Adrenal gland (tissue), 12 donors: Measurements from ENCODE around the gene BLVRA. TPM values are rescaled to one million over a fixed set of nuclear protein-coding genes. Genes with fewer than 3 reads are reported as not detected.
"Not testable (repeated sequence)": the region's sequence is repeated elsewhere in the genome, so short reads cannot be mapped to it uniquely, and the experiment has no call there.

Source experiments
- DNase-seq, 7 donors: peaks; one replicate each; pipeline ENCODE4 v3.0.0-alpha.2; 2019 to 2020
- H3K27ac ChIP-seq, 5 donors: fragments of 200-600 bp; sonication (generic) in 4 of 5; 1 replicate in 3 of 5; 2 replicates in 2 of 5; pipeline versions ENCODE4 v1.5.1 to v1.8.0; 2016 to 2020; ENCODE audit warnings: mild to moderate bottlenecking in 1 of 5
- H3K27me3 ChIP-seq: fragments of 200-600 bp; 2 replicates; pipeline ENCODE4 v1.8.0; 2021
- H3K36me3 ChIP-seq, 2 donors: fragments of 200-600 bp; replicated peaks in 1 of 2; 1 replicate in 1 of 2; 2 replicates in 1 of 2; pipeline versions ENCODE4 v1.5.1 to v1.8.0; 2018 to 2022
- H3K4me1 ChIP-seq, 2 donors: fragments of 200-600 bp; replicated peaks in 1 of 2; 1 replicate in 1 of 2; 2 replicates in 1 of 2; pipeline versions ENCODE4 v1.5.1 to v1.8.0; 2018 to 2021
- H3K4me3 ChIP-seq, 4 donors: fragments of 200-600 bp; sonication (generic) in 3 of 4; one replicate each; pipeline ENCODE4 v1.5.1; 2016 to 2018
- H3K9me3 ChIP-seq, 3 donors: fragments of 200-600 bp; sonication (generic) in 1 of 3; replicated peaks in 1 of 3; 1 replicate in 2 of 3; 2 replicates in 1 of 3; pipeline versions ENCODE4 v1.5.1 to v1.8.0; 2016 to 2021
- CTCF ChIP-seq, 6 experiments: fragments of 450-650 bp in 4 of 6; fragments of 200-600 bp in 2 of 6; sonication (generic) in 1 of 6; IDR thresholded peaks; 1 replicate in 5 of 6; 2 replicates in 1 of 6; pipeline versions ENCODE4 v1.5.1 to v1.8.0; 2016 to 2021; ENCODE audit warnings: antibody characterized with exemption in 6 of 6, mild to moderate bottlenecking in 2 of 6, moderate library complexity in 1 of 6
- POLR2A ChIP-seq, 2 donors: fragments of 450-650 bp; IDR thresholded peaks; one replicate each; pipeline ENCODE4 v1.6.1; 2017; ENCODE audit warnings: antibody characterized with exemption in 2 of 2, mild to moderate bottlenecking in 2 of 2, moderate library complexity in 1 of 2
- WGBS, 4 donors: extraction: QIAGEN DNeasy Blood & Tissue Kit in 2 of 4; methylation state at CpG; one replicate each; pipeline versions ENCODE4 v1.1.5 to v1.1.7; 2013 to 2017; 5-methylcytosine and 5-hydroxymethylcytosine counted together
- intact Hi-C, 2 donors: fragments of 100-400 bp; cut with DNase I; formaldehyde crosslinking; loops; one replicate each; pipeline versions ENCODE4 v1.14.1 to v1.15.0; 2022 to 2023
- polyA plus RNA-seq, 3 donors: library from polyadenylated mRNA; stranded (reverse); fragments of 200-250 nt in 2 of 3; fragments of 350-450 nt in 1 of 3; fragmentation: Illumina TruSeq in 1 of 3; extraction: RNeasy Lipid Tissue Mini Kit (QIAGEN cat#74804) in 1 of 3; gene quantifications; one replicate each; pipeline ENCODE4 v1.2.3, GENCODE V29; 2013 to 2014
- total RNA-seq, 9 donors: library from RNA; depleted of rRNA in 4 of 9; stranded (reverse); fragments of >200 nt in 4 of 9; fragments of 120-200 nt in 1 of 9; fragmentation: NEBNext Ultra II Directional in 1 of 9; extraction: Animal tissue kit (Norgen Biotek cat#: 25700) in 1 of 9; gene quantifications; one replicate each; pipeline versions ENCODE4 v1.1.0 to v1.2.4, GENCODE V29; 2013 to 2023
- donor health status: healthy with polysubstance abuse.
- donor health status: Bipolar disorder and iron deficiency.
- donor health status: DM: yes; HTN: yes; CAD: no.
- donor health status: DM: no; HTN: no; CAD: no.
- donor health status: DM: no; HTN: no; CAD: no.
- donor health status: DM: yes; HTN: yes; CAD: no.

The BLVRA gene
- total and polyA plus RNA-seq, 12 donors: 7.7 to 56.3 (median 36.5) TPM

- DNase-seq: no peak
- 38 to 92% (median 74%) methylated on average over 1 of the region's 1 CpG for WGBS, 4 donors
- Histone ChIP-seq H3K27me3 (no peaks in the 10 kb centered on the region), H3K27ac (no peak overlapping the region), H3K4me3 (no peak overlapping the region), H3K4me1 (peaks cover 8 to 22% of the 10 kb centered on the region in 2 donors), H3K36me3 (no peaks in the 10 kb centered on the region), H3K9me3 (no peaks in the 10 kb centered on the region)
- TF ChIP-seq POLR2A (IDR thresholded peaks at IDR 0.05) (no peak), CTCF (IDR thresholded peaks at IDR 0.05) (no peak)
- intact Hi-C loops: loop anchor here in 1 of 2 donors (10.0 kb wide), 1 partner anchor 107 kb away; no protein-coding TSS in a partner anchor
Observed at GRCh38 chr7:43727494-43727893, 31.0 kb upstream of the BLVRA start.

GRCh38 chr7:43729214-43729923 is 29.1 kb upstream of the BLVRA start, which contains the start of gene COA1:
TSS of gene COA1 (minus strand) at chr7:43729523. CDS start at chr7:43648614, 80,909 bp downstream.
- peak in 4 of 6 experiments; percentile 13 to 25 (median 19) for TF ChIP-seq CTCF (IDR thresholded peaks at IDR 0.05)
- TF ChIP-seq POLR2A (IDR thresholded peaks at IDR 0.05): peak in 1 of 2 donors; percentile 73
- peak within 1 kb of the TSS; percentile 29 to 86 (median 79) for H3K27ac ChIP-seq
- DNase-seq: peak; percentile 83 to 92 (median 87)
- no peaks in the 10 kb centered on the region for H3K27me3 ChIP-seq
- peak within 1 kb of the TSS; percentile 88 to 94 (median 90) for H3K4me3 ChIP-seq
- 0 to 1% (median 1%) methylated on average over 35 to 66 of the region's 66 CpGs for WGBS, 4 donors
- H3K36me3 ChIP-seq: no peaks in the 10 kb centered on the region
- no peaks in the 10 kb centered on the region for H3K9me3 ChIP-seq
- H3K4me1 ChIP-seq: peaks cover 8 to 22% of the 10 kb centered on the region in 2 donors
- intact Hi-C loops: loop anchor here in 1 of 2 donors (10.0 kb wide), 1 partner anchor 105 kb away; no protein-coding TSS in a partner anchor

- Histone ChIP-seq H3K9me3 (no peaks in the 10 kb centered on the region), H3K4me3 (peak overlapping the region in 3 of 4 donors; percentile 88 to 91 (median 90)), H3K4me1 (peaks cover 8 to 22% of the 10 kb centered on the region in 2 donors), H3K36me3 (no peaks in the 10 kb centered on the region), H3K27ac (peak overlapping the region in 4 of 5 donors; percentile 77 to 86 (median 80)), H3K27me3 (no peaks in the 10 kb centered on the region)
- no peak for TF ChIP-seq CTCF (IDR thresholded peaks at IDR 0.05)
- TF ChIP-seq POLR2A (IDR thresholded peaks at IDR 0.05): no peak
- WGBS, 4 donors: 22 to 23% (median 23%) methylated on average over 4 of the region's 4 CpGs
- intact Hi-C loops: loop anchor here in 1 of 2 donors (10.0 kb wide), 1 partner anchor 105 kb away; no protein-coding TSS in a partner anchor
- DNase-seq: no peak
Observed at GRCh38 chr7:43729924-43730248, 28.6 kb upstream of the BLVRA start.

- H3K27ac ChIP-seq: not testable (repeated sequence)
Observed at GRCh38 chr7:43731494-43731893, 27.0 kb upstream of the BLVRA start.

GRCh38 chr7:43734575-43735332 is 23.7 kb upstream of the BLVRA start:
- H3K36me3 ChIP-seq, H3K4me1 ChIP-seq, H3K9me3 ChIP-seq, DNase-seq, H3K27ac ChIP-seq, H3K4me3 ChIP-seq, intact Hi-C loops, H3K27me3 ChIP-seq: not testable (repeated sequence)
- 47 to 62% (median 49%) methylated on average over 17 to 18 of the region's 18 CpGs for WGBS, 4 donors

More at GRCh38 chr7:43731494-43731893, 27.0 kb upstream of the BLVRA start:
- peaks cover 8 to 22% of the 10 kb centered on the region in 2 donors for H3K4me1 ChIP-seq
- WGBS, 4 donors: 68 to 80% (median 71%) methylated on average over 3 of the region's 3 CpGs
- DNase-seq, intact Hi-C loops, H3K36me3 ChIP-seq, H3K27me3 ChIP-seq, H3K4me3 ChIP-seq, H3K9me3 ChIP-seq: not testable (repeated sequence)
